GM12878 (cell line): Measurements from ENCODE around the gene CCRL2. TPM values are rescaled to one million over a fixed set of nuclear protein-coding genes. Genes with fewer than 3 reads are reported as not detected.

Source experiments
- ATAC-seq: fragments of 200-7000 bp; cut with Tn5 transposase; 3 replicates; pipeline ENCODE4 v1.9.1; 2020; ENCODE audit warnings: mild to moderate bottlenecking, moderate library complexity
- BruUV-seq: library from RNA; stranded (reverse); fragments of 400-500 nt; replicated peaks from 2 replicates; lab custom pipeline; 2021; lab: Mats Ljungman, UMichigan
- CTCF ChIA-PET: fragments of 300-600 bp; sonication (Branson Sonifier 250); formaldehyde crosslinking; extraction: SDS; loops from one replicate; lab custom pipeline; 2021; ENCODE audit warnings: inconsistent platforms; lab: Yijun Ruan, JAX
- POLR2A ChIA-PET: fragments of 350-600 bp; formaldehyde crosslinking; extraction: SDS; loops from one replicate; lab custom pipeline; 2021; ENCODE audit warnings: inconsistent platforms; lab: Charles Lee
- RAD21 ChIA-PET: fragments of 300-600 bp; sonication (Branson Sonifier 250); formaldehyde crosslinking; loops from one replicate; lab custom pipeline; 2023; ENCODE audit warnings: antibody characterized with exemption; ENCODE audit not compliant: unreplicated experiment; lab: Charles Lee
- SMC1A ChIA-PET: fragments of 300-600 bp; sonication (Branson Sonifier 250); formaldehyde crosslinking; loops from one replicate; lab custom pipeline; 2023; ENCODE audit not compliant: unreplicated experiment, uncharacterized antibody; lab: Charles Lee
- DNase-seq: peaks from one replicate; pipeline ENCODE4 v3.0.0-alpha.2; 2011; ENCODE audit warnings: low read depth, low spot score
- FAIRE-seq: peaks from 3 replicates; lab custom pipeline; 2011; peaks lifted over from hg19 to GRCh38; lab: Jason Lieb, UNC
- H2AFZ ChIP-seq: 2 replicates; pipeline ENCODE4 v1.6.0; 2011; ENCODE audit warnings: low read depth, low read length, control low read depth; ENCODE audit not compliant: control insufficient read depth
- H3K27ac ChIP-seq: 2 replicates; pipeline ENCODE4 v1.5.1; 2011; ENCODE audit warnings: control low read depth; ENCODE audit not compliant: control insufficient read depth, insufficient read depth
- H3K27me3 ChIP-seq, 2 experiments: replicated peaks in 1 of 2; 2 replicates each; pipeline versions ENCODE4 v1.6.0 to v1.6.1; 2011; ENCODE audit warnings: low read length in 1 of 2; ENCODE audit not compliant: control insufficient read depth in 2 of 2, insufficient read depth in 2 of 2
- H3K36me3 ChIP-seq, 2 experiments: 2 replicates each; pipeline ENCODE4 v1.5.1; 2011; ENCODE audit warnings: low read length in 1 of 2; ENCODE audit not compliant: control insufficient read depth in 2 of 2, insufficient read depth in 2 of 2
- H3K4me1 ChIP-seq: 2 replicates; pipeline ENCODE4 v1.6.1; 2011; ENCODE audit warnings: mild to moderate bottlenecking, low read length, moderate library complexity, mixed read lengths; ENCODE audit not compliant: control insufficient read depth, insufficient read depth
- H3K4me2 ChIP-seq: 2 replicates; pipeline ENCODE4 v1.6.0; 2011; ENCODE audit warnings: control low read depth; ENCODE audit not compliant: control insufficient read depth, insufficient read depth
- H3K4me3 ChIP-seq: fragments of 200-600 bp; sonication (generic); 2 replicates; pipeline ENCODE4 v1.5.1; 2016
- H3K79me2 ChIP-seq: 2 replicates; pipeline ENCODE4 v1.6.0; 2011; ENCODE audit warnings: low read length; ENCODE audit not compliant: control insufficient read depth, insufficient read depth
- H3K9ac ChIP-seq: 2 replicates; pipeline ENCODE4 v1.8.0; 2011; ENCODE audit warnings: low read length, control low read depth, mixed read lengths; ENCODE audit not compliant: control insufficient read depth, insufficient read depth
- H3K9me3 ChIP-seq: replicated peaks from 3 replicates; pipeline ENCODE4 v1.5.1; 2011; ENCODE audit warnings: mild to moderate bottlenecking, low read length; ENCODE audit not compliant: control insufficient read depth, insufficient read depth
- H4K20me1 ChIP-seq: 2 replicates; pipeline ENCODE4 v1.6.0; 2011; ENCODE audit not compliant: control insufficient read depth, insufficient read depth
- CEBPB ChIP-seq, 2 experiments: fragments of 150-350 bp in 1 of 2; IDR thresholded peaks; 2 replicates each; pipeline ENCODE4 v1.6.1; 2012 to 2014; ENCODE audit warnings: low read depth in 2 of 2, low read length in 2 of 2, borderline replicate concordance in 1 of 2, inconsistent platforms in 1 of 2
- FOXM1 ChIP-seq: IDR thresholded peaks from 2 replicates; pipeline ENCODE4 v1.6.1; 2012; ENCODE audit warnings: low read depth, mild to moderate bottlenecking, inconsistent platforms, low read length, moderate library complexity
- JUND ChIP-seq: IDR thresholded peaks from 2 replicates; pipeline ENCODE4 v1.6.1; 2012; ENCODE audit warnings: low read depth, mild to moderate bottlenecking, low read length, improper control_type of control experiment, moderate library complexity
- KDM1A ChIP-seq: fragments of 200-600 bp; sonication (generic); IDR thresholded peaks from 2 replicates; pipeline ENCODE4 v1.6.1; 2016; ENCODE audit warnings: borderline replicate concordance
- NKRF ChIP-seq: fragments of 450-650 bp; conservative IDR thresholded peaks from 2 replicates; pipeline ENCODE4 v1.6.1; 2017; ENCODE audit warnings: mild to moderate bottlenecking, moderate library complexity
- POLR2A ChIP-seq: IDR thresholded peaks from 2 replicates; pipeline ENCODE4 v1.6.1; 2011; ENCODE audit warnings: low read depth, mild to moderate bottlenecking, low read length
- POU2F2 ChIP-seq: IDR thresholded peaks from 3 replicates; pipeline ENCODE4 v1.6.1; 2011; ENCODE audit warnings: low read depth, mild to moderate bottlenecking, low read length, borderline replicate concordance
- TBL1XR1 ChIP-seq: IDR thresholded peaks from 2 replicates; pipeline ENCODE4 v1.6.1; 2012; ENCODE audit warnings: low read depth, low read length, improper control_type of control experiment
- YBX1 ChIP-seq: fragments of 450-650 bp; IDR thresholded peaks from 2 replicates; pipeline ENCODE4 v1.6.1; 2016; ENCODE audit warnings: antibody characterized with exemption
- ZNF24 ChIP-seq: fragments of 450-650 bp; IDR thresholded peaks from 2 replicates; pipeline ENCODE4 v1.6.1; 2017; ENCODE audit warnings: antibody characterized with exemption, mild to moderate bottlenecking
- WGBS: methylation state at CpG from one replicate; pipeline ENCODE4 v1.1.6; 2016; ENCODE audit warnings: low lambda C conversion rate; ENCODE audit not compliant: insufficient replicate concordance, insufficient coverage; ENCODE audit errors: missing lambda C conversion rate; 5-methylcytosine and 5-hydroxymethylcytosine counted together
- in situ Hi-C: fragments of 300-500 bp; cut with MboI; formaldehyde crosslinking; loops from 9 replicates; pipeline ENCODE4 v1.14.3; 2018; ENCODE audit warnings: mixed read lengths
- intact Hi-C: fragments of 100-400 bp; cut with micrococcal nuclease; formaldehyde crosslinking; loops from one replicate; pipeline ENCODE4 v1.14.2; 2022; ENCODE audit not compliant: unreplicated experiment
- polyA plus RNA-seq, 11 experiments: library from polyadenylated mRNA; depleted of rRNA in 4 of 11; unstranded in 6 of 11; stranded (reverse) in 5 of 11; fragments of >200 nt; fragmentation: Nextera tagmentation in 4 of 11; fragmentation: Illumina TruSeq in 1 of 11; extraction: Ambion mirVana in 4 of 11; extraction: Trizol in 1 of 11; gene quantifications; 1 replicate in 1 of 11; 2 replicates in 10 of 11; pipeline versions ENCODE4 v1.2.1 to v1.2.3, GENCODE V29; 2011 to 2016; ENCODE audit warnings: inconsistent platforms in 2 of 11, missing spikeins in 2 of 11, low read depth in 1 of 11
- total RNA-seq, 4 experiments: library from RNA; depleted of rRNA in 3 of 4; stranded (reverse); fragments of >200 nt in 3 of 4; fragmentation: Illumina TruSeq in 1 of 4; extraction: Trizol in 1 of 4; gene quantifications; 2 replicates each; pipeline versions ENCODE4 v1.2.1 to v1.2.3, GENCODE V29; 2013 to 2021
- TF ChIP-seq, protein P1 (sequence below): IDR thresholded peaks from 2 replicates; pipeline ENCODE4 v1.6.1; 2011; ENCODE audit warnings: low read depth, low read length, improper control_type of control experiment, borderline replicate concordance

Gene CCRL2
- total and polyA plus RNA-seq, 10 of the 15 experiments (the other 5 are each of a cell fraction or from before 2014, with no cell fraction given) = 0.04 to 2.5 (median 1.8) TPM

DNA sequence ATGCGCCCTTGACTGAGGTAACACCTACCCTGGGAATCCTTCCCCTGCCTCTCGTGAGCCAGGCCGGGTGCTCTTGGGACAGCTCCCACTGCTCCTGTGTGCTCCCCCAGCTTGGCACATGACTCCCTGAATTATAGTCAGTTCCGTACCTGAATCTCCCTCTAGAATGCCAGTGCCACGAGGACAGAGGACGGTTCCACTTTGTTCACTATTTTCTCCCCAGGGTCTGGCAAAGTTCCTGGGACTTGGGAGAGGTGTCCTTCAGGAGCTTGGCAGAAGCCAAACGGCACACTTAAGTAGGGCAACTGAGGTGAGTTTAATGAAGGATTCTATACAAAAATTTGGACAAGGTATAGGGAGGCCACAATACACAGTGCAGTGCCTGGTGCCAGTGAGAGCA, 9.9 kb upstream of the CCRL2 start:
- SMC1A ChIA-PET = interaction anchor here (1.1 to 1.5 kb wide), 2 partner anchors 18 to 27 kb away, joined by 3 read pairs; no protein-coding TSS in a partner anchor
- 87% methylated on average over 7 of the region's 7 CpGs for WGBS
- H3K4me2 ChIP-seq = no peak overlapping the region
- H3K36me3 ChIP-seq = no peaks in the 10 kb centered on the region
- no peak overlapping the region for H2AFZ ChIP-seq
- intact Hi-C loops (no loop called here), in situ Hi-C loops (no loop called here)
- H3K9me3 ChIP-seq = no peaks in the 10 kb centered on the region; the same call in 1 of the 3 replicates
- no peak overlapping the region for H3K9ac ChIP-seq
- no peak overlapping the region for H3K4me3 ChIP-seq
- TF ChIP-seq YBX1 = no peak
- TF ChIP-seq POLR2A = no peak
- TF ChIP-seq JUND = no peak
- TF ChIP-seq ZNF24 = no peak
- TF ChIP-seq, protein P1, sequence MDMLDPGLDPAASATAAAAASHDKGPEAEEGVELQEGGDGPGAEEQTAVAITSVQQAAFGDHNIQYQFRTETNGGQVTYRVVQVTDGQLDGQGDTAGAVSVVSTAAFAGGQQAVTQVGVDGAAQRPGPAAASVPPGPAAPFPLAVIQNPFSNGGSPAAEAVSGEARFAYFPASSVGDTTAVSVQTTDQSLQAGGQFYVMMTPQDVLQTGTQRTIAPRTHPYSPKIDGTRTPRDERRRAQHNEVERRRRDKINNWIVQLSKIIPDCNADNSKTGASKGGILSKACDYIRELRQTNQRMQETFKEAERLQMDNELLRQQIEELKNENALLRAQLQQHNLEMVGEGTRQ = no peak
- no peak for TF ChIP-seq TBL1XR1
- TF ChIP-seq POU2F2 = no peak
- TF ChIP-seq NKRF = no peak
- TF ChIP-seq FOXM1 = no peak
- no peak for TF ChIP-seq KDM1A
- TF ChIP-seq CEBPB (IDR thresholded peaks at IDR 0.05; ENCODE audit: borderline replicate concordance in 1 of 2, low read depth in 2 of 2, low read length in 2 of 2) = no peak
- TF ChIP-seq, all 136 proteins: peak for 0
- H3K4me1 ChIP-seq = peaks cover 20% of the 10 kb centered on the region
- ChIA-PET RAD21 (no interaction called here), POLR2A (no interaction called here), CTCF (interaction anchor here (1.6 kb wide), 1 partner anchor 28 kb away, joined by 3 read pairs; no protein-coding TSS in a partner anchor)
- no peak for DNase-seq
- no peak for ATAC-seq
- BruUV-seq = no TSS peak
- H3K27ac ChIP-seq = no peak overlapping the region
- H4K20me1 ChIP-seq = no peaks in the 10 kb centered on the region
- no peak for FAIRE-seq
- no peaks in the 10 kb centered on the region; a peak in 1 of 4 replicates for H3K27me3 ChIP-seq
- no peaks in the 10 kb centered on the region for H3K79me2 ChIP-seq
